ENCODE data around the gene GPX1. TPM values are rescaled to one million over a fixed set of nuclear protein-coding genes. Genes with fewer than 3 reads are reported as not detected.
"Not testable (repeated sequence)": the region's sequence is repeated elsewhere in the genome, so short reads cannot be mapped to it uniquely, and the experiment has no call there.

The GPX1 gene
- total RNA-seq (2014; rRNA removed; shearing (Covaris generic)): 711 and 766 TPM in 2 replicates
- polyA plus RNA-seq (2015; cell fraction: cytosol; rRNA removed): 511 and 624 TPM in 2 replicates
- 152 and 173 TPM in 2 replicates for polyA plus RNA-seq (2015; cell fraction: nucleus; rRNA removed)

DNA sequence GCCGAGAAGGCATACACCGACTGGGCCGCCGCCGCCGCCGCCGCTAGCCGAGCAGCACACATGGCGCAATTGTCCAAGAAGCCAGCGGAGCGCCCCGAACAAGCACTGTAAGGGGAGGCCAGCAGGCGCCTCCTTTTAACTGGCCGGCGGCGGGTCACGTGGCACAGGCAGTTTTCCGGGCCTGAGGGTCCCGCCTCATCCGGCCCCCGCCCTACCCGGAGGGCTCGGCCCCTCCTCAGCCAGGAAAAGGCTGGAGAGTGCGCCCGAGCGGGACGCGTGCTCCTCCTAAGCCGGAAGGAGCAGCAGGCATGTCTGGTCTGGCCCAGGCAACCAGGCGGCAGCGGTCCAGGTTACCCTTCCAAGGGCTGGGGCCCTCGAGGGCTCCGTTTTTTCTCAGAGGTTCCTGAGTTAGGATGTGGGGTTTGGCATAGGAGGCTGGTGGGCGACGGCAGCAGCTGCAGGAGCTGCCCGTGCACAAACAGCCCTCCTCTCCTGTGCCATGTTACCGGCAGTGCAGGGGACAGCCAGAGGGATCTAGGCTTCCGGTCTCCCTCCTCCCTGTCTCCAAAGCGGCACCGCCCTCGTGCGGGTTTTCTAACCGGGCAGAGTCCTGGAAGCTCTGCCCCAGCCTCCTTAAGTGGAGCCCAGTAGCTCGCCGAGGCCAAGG is at the start of gene GPX1:
TSS of gene GPX1 (minus strand) at position 137 of the 667 bp plus-strand sequence. CDS start at position 62, 75 bp downstream.
- DNase-seq (ENCODE audit: low read depth): peak; percentile 97

- DNase-seq (ENCODE audit: low read depth): no peak
These were observed 48.7 kb upstream of the GPX1 start for GRCh38 chr3:49406571-49407565.

DNA sequence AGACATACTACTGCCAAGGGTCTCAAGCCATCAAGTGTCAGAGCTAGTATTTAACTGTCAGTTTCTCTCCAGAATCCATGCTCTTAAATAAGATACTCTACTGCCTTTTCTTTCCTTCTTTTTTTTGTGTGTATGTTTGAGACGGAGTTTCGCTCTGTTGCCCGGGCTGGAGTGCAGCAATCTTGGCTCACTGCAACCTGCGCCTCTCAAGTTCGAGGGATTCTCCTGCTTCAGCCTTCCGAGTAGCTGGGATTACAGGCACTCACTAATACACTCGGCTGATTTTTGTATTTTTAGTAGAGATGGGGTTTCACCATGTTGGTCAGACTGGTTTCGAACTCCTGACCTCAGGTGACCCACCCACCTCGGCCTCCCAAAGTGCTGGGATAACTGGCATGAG is 47.4 kb upstream of the GPX1 start:
- DNase-seq (ENCODE audit: low read depth): not testable (repeated sequence)

DNA sequence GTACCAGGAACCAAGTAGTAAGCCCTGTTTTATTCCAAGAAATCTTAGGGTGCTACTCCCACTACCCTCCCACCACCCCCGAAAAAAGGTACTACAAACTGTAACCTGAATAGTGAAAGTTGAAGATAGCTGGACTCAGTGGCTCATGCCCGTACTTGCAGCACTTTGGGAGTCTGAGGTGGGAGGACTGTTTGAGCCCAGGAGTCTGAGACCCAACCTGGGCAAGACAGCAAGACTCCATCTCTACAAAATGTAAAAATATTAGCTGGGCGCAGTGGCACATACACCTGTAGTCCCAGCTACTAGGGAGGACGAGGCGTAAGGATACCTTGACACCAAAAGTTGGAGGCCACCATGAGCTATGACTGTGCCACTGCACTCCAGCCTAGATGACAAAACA is 45.7 kb upstream of the GPX1 start:
- no peak for DNase-seq (ENCODE audit: low read depth)

GRCh38 chr3:49401766-49402165 is 43.6 kb upstream of the GPX1 start:
- no peak for DNase-seq (ENCODE audit: low read depth)

DNA sequence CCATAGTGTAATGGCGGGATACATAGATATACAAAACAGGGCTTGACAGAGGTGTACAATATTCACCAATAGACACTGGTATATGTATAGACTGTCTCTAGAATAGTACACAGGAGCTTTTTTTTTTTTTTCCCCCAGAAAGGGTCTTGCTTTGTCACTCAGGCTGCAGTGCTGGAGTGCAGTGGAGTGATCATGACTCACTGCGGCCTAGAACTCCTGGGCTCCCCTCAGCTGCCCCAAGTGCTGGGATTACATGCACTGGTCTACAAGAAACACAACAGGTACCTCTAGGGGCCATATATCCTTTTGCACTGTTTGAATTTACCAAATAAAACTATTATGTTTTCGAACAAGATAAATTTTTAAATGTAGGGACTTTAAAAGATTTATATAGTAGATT is 41.3 kb upstream of the GPX1 start:
- DNase-seq (ENCODE audit: low read depth): peak; percentile 40

- no peak for DNase-seq (ENCODE audit: low read depth)
These were observed 39.3 kb upstream of the GPX1 start for GRCh38 chr3:49397470-49397869.

GRCh38 chr3:49391310-49391709 is 33.2 kb upstream of the GPX1 start:
- DNase-seq (ENCODE audit: low read depth): not testable (repeated sequence)

- no peak for DNase-seq (ENCODE audit: low read depth)
These were observed 31.1 kb upstream of the GPX1 start for GRCh38 chr3:49389297-49389696.

- DNase-seq (ENCODE audit: low read depth): no peak
These were observed 30.2 kb upstream of the GPX1 start for GRCh38 chr3:49388289-49388820.

GRCh38 chr3:49387721-49388120 is 29.6 kb upstream of the GPX1 start:
- DNase-seq (ENCODE audit: low read depth): no peak

GRCh38 chr3:49386056-49386756 is 28.1 kb upstream of the GPX1 start:
- DNase-seq (ENCODE audit: low read depth): no peak

DNA sequence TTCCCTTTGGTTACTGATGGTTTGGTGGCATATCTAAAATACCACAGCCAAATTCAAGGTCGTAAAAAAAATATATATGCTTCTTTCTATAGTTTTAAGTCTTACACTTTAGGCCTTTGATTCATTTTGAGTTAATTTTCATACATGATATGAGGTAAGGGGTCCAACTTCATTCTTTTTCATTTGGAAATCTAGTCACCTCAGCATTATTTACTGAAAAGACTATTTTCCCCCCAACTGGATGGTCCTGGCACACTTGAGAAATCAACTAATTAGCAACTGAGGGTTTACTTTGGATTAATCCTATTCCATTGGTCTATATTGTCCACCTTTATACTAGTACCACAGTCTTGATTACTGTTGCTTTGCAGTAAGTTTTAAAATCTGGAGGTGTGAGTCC is 27.5 kb upstream of the GPX1 start:
- no peak for DNase-seq (ENCODE audit: low read depth)

GRCh38 chr3:49383387-49383786 is 25.2 kb upstream of the GPX1 start:
- no peak for DNase-seq (ENCODE audit: low read depth)

DNA sequence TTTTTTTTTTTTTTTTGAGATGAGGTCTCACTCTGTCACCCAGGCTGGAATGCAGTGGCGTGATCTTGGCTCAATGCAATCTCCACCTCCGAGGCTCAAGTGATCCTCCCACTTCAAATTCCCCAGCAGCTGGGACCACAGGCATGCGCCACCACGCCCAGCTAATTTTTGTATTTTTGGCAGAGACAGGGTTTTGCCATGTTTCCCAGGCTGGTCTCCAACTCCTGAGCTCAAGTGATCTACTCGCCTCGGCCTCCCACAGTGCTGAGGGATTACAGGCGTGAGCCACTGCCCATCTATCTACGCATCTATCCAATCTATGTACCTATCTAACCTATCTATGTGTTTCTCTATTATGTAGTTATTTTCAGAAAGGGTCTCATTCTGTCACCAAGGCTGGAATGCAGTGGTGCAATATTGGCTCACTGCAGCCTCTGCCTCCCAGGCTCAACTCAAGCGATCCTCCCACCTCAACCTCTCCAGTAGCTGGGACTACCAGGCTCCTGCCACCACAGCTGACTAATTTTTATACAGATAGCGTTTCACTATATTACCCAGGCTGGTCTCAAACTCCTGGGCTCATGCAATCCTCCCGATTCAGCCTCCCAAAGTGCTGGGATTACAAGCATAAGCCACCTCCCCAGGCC is 20.2 kb upstream of the GPX1 start:
- peak; percentile 24 for DNase-seq (ENCODE audit: low read depth)

DNA sequence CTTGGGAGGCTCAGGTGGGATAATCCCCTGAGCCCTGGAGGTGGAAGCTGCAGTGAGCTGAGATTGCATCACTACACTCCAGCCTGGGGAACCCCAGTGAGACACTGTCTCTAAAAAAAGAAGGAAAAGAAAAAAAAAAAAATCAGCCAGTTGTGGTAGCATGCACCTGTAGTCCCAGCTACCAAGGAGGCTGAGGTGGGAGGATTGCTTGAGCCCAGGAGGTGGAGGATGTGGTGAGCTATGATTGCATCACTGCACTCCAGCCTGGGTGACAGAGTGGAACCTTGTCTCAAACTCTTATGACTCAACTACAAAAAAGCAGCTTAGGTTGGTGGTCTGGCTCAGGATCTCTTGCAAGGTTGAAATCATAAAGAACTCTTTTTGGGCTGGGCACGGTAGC is 19.3 kb upstream of the GPX1 start:
- peak; percentile 54 for DNase-seq (ENCODE audit: low read depth)

DNA sequence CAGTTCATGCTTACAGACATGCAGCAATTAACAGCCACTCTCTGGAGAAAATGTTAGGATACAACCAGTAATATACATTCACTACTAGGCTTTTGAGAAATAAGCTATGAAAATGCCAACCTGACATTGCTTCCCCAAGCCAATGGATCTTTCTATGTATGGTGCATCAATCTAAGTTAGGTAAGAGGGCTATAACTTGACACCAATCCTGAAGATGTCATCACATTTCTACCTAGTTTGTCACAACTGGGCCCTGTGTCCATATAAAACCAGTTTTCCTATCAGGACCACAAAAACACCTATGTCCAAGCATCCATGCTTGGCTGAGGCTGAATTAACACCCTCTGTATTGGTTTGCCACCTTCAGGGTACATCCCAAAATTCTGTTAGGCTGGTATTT is 13.8 kb upstream of the GPX1 start:
- DNase-seq (ENCODE audit: low read depth): no peak

DNA sequence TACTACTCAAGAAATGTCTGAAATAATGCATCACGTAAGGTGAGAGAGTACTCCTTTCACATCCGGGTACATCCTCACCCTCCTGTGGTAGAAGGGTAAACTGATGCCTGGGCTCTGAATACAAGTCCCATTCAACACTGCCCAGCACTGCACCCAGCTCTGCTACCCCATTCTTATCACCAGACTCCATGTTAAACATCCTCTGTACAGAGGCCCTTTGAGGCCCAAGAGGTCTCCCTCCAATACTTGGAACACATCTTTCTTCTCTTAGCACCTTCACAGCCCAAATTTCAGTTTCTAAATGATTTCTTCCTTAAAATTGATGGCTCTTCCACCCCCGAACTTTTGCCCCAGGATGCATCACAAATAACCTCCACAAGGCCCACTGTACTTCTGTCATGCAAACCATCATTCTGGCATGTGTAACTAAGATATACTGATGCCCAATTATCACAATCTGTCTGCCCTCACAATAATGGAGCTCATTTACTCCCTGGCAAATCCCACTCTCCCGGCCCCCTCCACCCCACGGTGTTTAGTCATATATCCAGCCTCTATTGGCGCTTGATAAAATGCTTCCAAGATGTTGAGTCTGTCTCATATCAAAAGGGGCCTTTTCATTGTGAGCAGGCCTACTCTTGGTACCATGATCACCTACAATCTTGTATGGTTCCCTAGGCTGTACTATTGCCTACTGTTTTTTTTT is 12.6 kb upstream of the GPX1 start:
- no peak for DNase-seq (ENCODE audit: low read depth)

GRCh38 chr3:49362561-49362960 is 4.4 kb upstream of the GPX1 start:
- no peak for DNase-seq (ENCODE audit: low read depth)

DNA sequence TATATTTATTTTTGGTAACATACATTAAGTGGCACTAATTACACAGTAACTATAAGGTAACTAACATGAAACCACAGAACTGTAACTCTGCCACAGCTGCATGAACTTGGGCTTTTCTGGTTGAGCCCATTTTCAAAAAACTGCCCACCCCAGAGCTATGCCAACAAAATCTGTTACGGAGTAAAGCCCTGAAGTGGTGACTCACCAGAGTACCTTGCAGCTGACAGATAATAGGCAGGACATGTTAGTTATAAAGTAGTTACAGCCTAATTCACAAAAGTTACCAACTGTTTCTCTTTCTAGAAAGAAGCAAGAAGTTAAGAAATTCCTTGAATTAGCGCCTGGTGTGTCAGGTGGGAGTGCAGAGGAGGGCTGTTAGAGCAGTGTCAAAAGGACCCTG is 1.5 kb upstream of the GPX1 start:
- DNase-seq (ENCODE audit: low read depth): peak; percentile 34

All from HT1080 (cell line).